ENCODE measurements around the gene CALN1. TPM values are rescaled to one million over a fixed set of nuclear protein-coding genes. Genes with fewer than 3 reads are reported as not detected.

CALN1 gene
- total and polyA plus RNA-seq, 4 donors = 0.14 to 0.84 (median 0.24) TPM

- Histone ChIP-seq H3K27ac (ENCODE audit: low read depth in 1 of 2, low read length in 2 of 2) (no peak overlapping the region), H3K4me3 (ENCODE audit: low read depth in 1 of 3, low read length in 3 of 3) (no peak overlapping the region), H3K9me3 (ENCODE audit: control insufficient read depth in 4 of 4, low read length in 3 of 4) (peaks cover 3 to 16% (median 14%) of the 10 kb centered on the region in 4 donors), H3K27me3 (ENCODE audit: control insufficient read depth in 4 of 4, insufficient read depth in 4 of 4, low read length in 3 of 4) (no peaks in the 10 kb centered on the region), H3K36me3 (ENCODE audit: control insufficient read depth in 4 of 4, insufficient read depth in 3 of 4, low read depth in 1 of 4, low read length in 3 of 4) (no peaks in the 10 kb centered on the region), H3K4me1 (ENCODE audit: control insufficient read depth in 4 of 4, insufficient read depth in 4 of 4, low read length in 3 of 4) (no peaks in the 10 kb centered on the region), H3K9ac (ENCODE audit: low read depth in 1 of 2, low read length in 2 of 2) (no peak overlapping the region)
- TF ChIP-seq EGR1 (IDR thresholded peaks at IDR 0.05; ENCODE audit: low read depth in 2 of 2) (no peak), ZBTB33 (IDR thresholded peaks at IDR 0.05) (no peak), HNF4A (conservative IDR thresholded peaks at IDR 0.05) (no peak), YY1 (IDR thresholded peaks at IDR 0.05) (no peak), FOXA1 (IDR thresholded peaks at IDR 0.05) (no peak), JUND (IDR thresholded peaks at IDR 0.05) (no peak), GABPA (IDR thresholded peaks at IDR 0.05 in 1 of 2, conservative IDR thresholded peaks at IDR 0.05 in 1 of 2) (no peak), REST (IDR thresholded peaks at IDR 0.05) (no peak), CTCF (IDR thresholded peaks at IDR 0.05; ENCODE audit: low read depth, low read length, missing input control) (no peak), ATF3 (IDR thresholded peaks at IDR 0.05) (no peak), RAD21 (IDR thresholded peaks at IDR 0.05) (no peak), TAF1 (conservative IDR thresholded peaks at IDR 0.05) (no peak), RXRA (IDR thresholded peaks at IDR 0.05) (no peak)
- DNase-seq (ENCODE audit: low spot score) = no peak
- 87% methylated on average over 8 of the region's 8 CpGs for WGBS
These were observed 301.1 kb downstream of the CALN1 start for GRCh38 chr7:72111086-72111485.

GRCh38 chr7:72109566-72109965 is 302.6 kb downstream of the CALN1 start:
- Histone ChIP-seq H3K4me3 (ENCODE audit: low read depth in 1 of 3, low read length in 3 of 3) (no peak overlapping the region), H3K9me3 (ENCODE audit: control insufficient read depth in 4 of 4, low read length in 3 of 4) (peaks cover 3 to 16% (median 14%) of the 10 kb centered on the region in 4 donors), H3K36me3 (ENCODE audit: control insufficient read depth in 4 of 4, insufficient read depth in 3 of 4, low read depth in 1 of 4, low read length in 3 of 4) (no peaks in the 10 kb centered on the region), H3K27me3 (ENCODE audit: control insufficient read depth in 4 of 4, insufficient read depth in 4 of 4, low read length in 3 of 4) (no peaks in the 10 kb centered on the region), H3K27ac (ENCODE audit: low read depth in 1 of 2, low read length in 2 of 2) (no peak overlapping the region), H3K4me1 (ENCODE audit: control insufficient read depth in 4 of 4, insufficient read depth in 4 of 4, low read length in 3 of 4) (no peaks in the 10 kb centered on the region), H3K9ac (ENCODE audit: low read depth in 1 of 2, low read length in 2 of 2) (no peak overlapping the region)
- WGBS = 91% methylated on average over 8 of the region's 8 CpGs
- no peak for TF ChIP-seq TAF1 (conservative IDR thresholded peaks at IDR 0.05)
- no peak for TF ChIP-seq CTCF (IDR thresholded peaks at IDR 0.05; ENCODE audit: low read depth, low read length, missing input control)
- no peak for TF ChIP-seq YY1 (IDR thresholded peaks at IDR 0.05)
- TF ChIP-seq JUND (IDR thresholded peaks at IDR 0.05) = no peak
- TF ChIP-seq RXRA (IDR thresholded peaks at IDR 0.05) = no peak
- TF ChIP-seq REST (IDR thresholded peaks at IDR 0.05) = no peak
- TF ChIP-seq MAX (IDR thresholded peaks at IDR 0.05) = no peak
- no peak for TF ChIP-seq ATF3 (IDR thresholded peaks at IDR 0.05)
- no peak for TF ChIP-seq EGR1 (IDR thresholded peaks at IDR 0.05; ENCODE audit: low read depth in 2 of 2)
- TF ChIP-seq GABPA (IDR thresholded peaks at IDR 0.05 in 1 of 2, conservative IDR thresholded peaks at IDR 0.05 in 1 of 2) = no peak
- DNase-seq (ENCODE audit: low spot score) = no peak

Measured in liver (tissue), 9 donors.